Activated T-cell treated with anti-CD3 and anti-CD28 coated beads for 24 hours (primary cell): ENCODE data around the gene PNPLA1.

Experiments
- DNase-seq: peaks from one replicate; pipeline ENCODE4 v3.0.0-alpha.2; 2020; ENCODE audit warnings: low read depth

The PNPLA1 gene

DNA sequence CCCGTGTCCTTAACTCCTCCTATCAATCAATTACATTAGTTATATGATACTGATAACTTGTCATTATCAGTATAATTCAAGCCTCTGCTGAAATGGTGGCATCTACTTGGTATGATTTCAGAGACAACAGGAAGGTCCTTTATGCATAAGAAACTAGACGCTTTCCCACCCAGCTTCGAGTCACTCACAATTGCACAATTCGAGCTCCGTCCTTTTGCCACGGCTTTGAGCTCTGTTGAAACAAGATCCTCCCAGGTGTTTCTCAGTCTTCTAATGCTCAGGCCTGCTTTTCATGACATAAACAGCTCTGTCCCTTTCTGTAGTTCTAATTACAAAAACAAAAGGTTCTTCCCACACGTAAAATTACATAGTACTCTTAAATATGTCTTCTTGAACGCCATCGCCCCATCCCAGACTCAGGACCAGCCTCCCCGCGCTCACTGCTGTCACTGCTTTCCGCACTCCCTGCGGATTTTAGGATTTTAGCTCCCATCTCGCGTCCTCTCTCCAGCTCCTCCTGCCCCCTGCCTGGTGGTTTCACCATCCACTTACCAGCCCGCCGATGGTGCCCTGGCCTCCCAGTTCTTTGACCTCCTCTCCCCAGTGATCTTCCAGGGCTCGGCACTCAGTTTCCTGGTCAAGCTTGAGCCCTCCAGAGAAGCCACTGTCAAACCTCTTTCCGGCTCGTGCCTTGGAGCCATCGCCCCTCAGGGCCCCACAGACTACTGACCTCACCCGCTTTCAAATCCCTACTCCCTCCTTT is 23.2 kb upstream of the PNPLA1 start:
- DNase-seq: no peak

DNA sequence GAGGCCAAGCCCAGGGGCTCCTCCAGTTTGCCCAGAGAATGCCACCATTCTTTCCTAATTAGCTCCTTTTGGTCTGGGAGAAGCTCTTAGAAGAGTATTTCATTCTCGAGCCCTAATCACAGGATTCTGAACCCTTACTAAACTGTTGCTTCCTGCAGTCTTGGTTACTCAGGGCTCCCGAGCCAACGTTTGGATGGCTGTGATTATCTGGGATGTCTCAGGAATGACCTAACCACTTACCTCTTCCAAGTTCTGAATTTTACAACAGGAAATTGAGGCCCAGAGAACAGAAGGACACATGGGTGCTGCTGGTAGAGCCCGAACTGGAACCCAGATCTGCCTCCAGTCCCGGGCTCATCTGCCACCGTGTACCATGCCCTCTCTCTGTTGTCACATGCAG is 22.2 kb upstream of the PNPLA1 start:
- DNase-seq: no peak

DNA sequence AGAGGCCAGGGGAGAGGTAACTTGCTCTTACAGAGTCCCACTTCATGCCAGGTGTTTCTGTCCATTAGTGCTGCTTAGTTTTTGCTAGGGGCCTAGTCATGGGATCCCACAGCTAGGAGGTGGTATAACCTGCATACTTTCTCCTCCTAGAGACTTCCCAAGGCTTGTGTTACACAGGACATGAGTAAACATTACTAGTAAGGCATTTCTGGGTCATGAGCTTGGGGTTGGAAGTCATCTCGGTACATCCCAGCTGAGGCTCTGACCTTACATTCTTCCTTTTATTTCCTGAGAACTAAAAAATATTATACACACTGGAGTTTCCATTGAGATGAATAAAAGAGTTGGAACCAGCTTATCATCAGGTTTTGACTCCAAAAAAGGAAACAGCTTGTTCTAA is 20.9 kb upstream of the PNPLA1 start:
- DNase-seq: no peak

DNA sequence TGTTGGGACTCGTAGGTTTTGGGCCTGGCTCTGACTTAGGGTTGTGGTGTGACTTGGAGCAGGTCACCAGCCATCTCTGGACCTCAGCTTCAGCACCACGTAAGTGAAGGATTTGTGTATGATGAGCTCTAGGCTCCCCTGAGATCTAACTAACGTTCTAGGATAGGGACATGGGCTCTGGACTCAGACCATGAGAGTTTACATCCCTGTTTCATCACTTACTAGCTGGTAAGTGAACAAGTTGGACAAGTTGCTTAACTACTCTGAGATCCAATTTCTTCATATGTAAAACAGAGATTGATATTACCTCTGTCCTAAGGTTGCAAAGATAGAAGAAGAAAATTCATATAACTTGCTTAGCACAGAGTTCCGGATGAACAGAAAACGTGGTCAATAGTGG is 20.3 kb upstream of the PNPLA1 start:
- DNase-seq: no peak

DNA sequence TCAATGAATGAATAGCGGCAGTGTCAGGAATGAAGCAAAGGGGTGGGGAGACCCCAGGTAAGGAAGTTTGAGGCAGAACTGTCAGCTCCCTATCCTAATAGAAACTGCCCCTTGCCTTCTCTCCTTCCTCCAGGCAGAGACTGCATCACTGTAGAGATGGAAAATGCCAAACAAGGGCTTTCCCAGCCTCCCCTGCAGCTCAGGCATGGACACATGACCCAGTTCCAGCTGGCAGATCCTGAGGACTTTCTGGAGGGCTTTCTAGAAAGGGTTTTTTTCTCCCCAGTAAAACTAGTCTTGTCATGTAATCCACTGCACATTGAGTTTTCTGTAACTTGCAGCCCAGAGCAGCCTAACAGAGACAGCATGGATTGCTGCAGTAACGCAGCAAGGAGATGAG is 17.9 kb upstream of the PNPLA1 start:
- no peak for DNase-seq

DNA sequence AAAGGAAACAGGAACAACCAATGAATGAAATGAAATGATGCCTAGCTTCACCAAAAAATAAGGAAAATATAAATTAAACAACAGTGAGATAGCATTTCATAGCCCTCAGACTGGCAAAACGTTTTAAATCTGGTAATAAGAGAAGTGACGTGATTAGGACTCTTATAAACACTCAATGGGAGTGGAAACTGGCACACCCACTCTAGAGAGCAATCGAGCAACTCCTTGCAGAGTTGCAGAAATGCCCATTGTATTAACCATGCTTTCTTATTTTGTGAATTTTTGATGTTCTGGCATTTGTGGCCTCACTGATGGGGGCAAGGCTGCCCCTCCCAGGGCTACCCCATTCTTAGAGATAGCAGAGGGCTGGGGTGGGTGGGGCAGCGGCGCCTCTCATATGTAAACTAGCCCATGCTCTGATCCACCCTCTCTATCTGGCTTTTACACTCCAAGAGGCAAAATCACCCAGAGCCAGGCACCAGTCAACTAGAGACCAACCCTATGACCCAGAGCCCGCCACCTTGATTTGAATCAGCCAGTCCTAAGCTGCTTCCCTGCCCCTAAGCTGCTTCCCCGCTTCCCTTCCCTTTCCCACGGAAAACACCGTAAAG is 6.4 kb upstream of the PNPLA1 start:
- no peak for DNase-seq

DNA sequence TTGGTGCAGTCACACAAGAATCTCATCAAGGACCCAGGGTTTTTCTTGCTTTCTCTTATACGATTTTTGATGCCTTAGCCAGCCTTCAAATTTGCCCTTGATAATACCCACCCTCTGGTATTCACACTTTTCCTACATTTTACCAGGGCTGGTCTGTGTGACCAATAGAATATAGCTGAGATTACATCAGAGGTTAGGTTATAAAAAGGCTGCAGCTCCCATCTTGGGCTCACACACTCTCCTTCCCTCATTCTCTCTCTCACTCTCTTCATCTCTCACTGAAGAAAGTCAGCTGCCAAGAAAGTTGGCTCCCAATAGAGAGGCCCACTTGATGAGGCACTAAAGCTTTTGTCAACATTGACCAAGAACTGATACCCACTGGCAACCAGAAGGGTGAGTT is 4.1 kb upstream of the PNPLA1 start:
- no peak for DNase-seq

DNA sequence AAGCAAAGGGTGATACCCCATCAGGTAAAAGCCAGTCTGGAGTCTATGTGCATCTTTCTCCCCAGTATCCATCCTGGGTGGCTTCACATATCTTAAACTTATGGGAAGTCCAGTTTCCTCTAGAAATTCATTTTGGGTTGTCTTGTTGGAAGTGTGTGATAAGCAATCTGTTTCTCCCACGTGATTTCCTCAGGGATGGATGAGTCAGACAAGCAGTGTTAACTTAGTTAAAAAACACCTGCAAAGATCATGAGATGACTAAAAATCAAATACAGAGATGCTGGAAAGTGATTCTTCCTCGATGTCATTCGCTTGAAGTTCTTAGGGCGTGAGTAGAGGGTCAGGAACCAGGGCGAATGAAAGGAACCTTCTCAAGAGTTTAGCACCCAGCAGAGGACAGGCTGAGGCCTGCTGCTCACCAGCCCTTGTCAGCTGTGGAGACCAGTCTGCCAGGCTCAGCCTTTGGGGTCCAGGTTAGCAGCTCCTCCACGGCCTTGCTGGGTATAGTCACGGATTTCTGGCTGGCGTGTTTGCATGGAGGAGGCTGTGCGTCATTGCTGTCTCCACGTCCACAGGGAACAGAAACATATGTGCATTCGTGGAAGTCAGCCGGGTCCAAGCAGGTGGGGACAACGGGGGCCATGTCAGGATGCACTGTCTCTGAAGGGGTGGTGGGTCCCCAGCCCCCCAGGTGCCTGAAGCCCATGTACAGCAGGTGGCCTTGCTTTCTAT is 2.8 kb upstream of the PNPLA1 start:
- no peak for DNase-seq

DNA sequence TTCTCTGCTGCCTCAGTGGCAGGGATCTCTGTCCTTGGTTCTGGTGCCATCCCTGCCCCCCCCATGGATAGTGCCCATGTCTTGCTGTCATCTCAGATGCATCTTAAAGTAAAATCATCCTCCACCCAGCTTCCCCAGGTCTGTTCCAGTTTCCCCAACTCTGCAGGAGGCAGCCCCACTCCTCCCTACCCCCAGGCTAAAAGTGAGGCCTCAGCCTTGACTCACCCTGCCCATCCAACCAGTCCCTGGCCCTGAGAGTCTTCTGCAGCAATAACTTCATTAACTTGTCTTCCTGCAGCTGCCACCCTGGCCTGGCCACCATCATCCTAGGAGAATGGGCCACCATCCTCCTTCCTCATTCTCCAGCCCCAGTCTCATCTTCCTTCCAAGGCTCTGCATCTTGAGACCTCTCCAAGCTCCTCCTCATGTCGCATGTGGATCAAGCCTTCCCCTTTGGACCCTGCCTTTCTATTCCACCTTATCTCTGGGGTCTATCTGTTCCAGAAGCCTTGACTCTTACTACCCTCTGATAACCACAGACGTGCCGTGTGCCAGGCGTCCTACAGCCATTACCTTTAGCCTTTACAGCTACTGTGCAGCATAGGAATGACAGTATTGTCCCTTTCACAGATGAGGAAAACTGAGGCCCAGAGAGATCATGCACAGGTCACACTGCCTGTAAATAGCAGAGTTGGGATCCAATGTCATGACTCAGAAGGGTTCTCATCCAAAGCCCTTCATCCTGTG is 2.0 kb upstream of the PNPLA1 start:
- no peak for DNase-seq

DNA sequence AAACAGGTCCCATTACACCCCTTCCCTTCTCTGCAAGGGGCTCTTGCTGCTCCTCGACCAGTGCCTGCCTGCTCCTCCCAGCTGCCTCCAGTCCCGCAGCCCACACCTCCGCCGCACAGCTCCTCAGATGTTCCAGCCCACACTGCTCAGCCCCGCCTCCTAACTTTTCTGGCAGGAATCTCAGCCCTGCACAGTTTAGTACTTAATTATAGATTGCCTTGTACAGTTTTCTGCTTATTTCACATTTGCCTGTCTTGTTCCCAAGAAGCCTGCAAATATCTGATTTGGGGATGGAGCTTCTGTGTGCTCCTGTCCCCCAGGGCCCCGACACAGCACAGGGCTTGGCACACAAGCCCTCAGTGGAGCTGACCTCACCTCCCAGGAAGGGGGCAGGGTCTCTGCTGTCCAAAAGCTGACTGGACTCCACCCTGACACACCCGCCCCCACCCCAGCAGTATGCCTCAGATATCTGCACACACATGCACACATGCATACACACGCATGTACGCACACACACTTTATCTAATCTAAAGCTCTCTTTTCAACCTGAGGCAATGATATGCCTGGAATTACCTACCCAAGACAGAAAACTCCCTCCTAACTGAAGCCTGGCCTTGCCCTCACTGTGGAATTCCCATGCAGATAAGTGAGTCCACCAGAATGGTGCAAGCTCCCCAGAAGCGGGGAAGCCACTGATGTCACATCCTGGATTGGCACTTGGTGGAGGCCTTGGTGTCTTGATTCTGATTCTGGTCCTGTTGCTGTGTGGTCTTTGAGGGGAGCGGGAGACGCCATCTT is 1.2 kb upstream of the PNPLA1 start:
- DNase-seq: no peak

DNA sequence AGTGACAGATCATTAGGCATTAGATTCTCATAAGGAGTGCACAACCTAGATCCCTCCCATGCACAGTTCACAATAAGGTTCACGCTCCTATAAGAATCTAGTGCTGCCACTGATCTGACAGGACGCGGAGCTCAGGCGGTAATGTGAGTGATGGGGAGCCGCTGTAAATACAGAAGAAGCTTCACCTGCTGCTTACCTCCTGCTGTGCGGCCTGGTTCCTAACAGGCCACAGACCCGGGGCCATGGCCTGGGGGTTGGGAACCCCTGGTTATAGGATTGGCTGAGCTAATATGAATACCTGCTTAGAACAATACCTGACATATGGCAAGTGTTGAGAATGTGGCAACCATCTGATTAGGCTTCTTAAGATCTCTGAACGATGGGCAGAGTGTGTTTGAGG is 2.4 kb downstream of the PNPLA1 start:
- DNase-seq: no peak

DNA sequence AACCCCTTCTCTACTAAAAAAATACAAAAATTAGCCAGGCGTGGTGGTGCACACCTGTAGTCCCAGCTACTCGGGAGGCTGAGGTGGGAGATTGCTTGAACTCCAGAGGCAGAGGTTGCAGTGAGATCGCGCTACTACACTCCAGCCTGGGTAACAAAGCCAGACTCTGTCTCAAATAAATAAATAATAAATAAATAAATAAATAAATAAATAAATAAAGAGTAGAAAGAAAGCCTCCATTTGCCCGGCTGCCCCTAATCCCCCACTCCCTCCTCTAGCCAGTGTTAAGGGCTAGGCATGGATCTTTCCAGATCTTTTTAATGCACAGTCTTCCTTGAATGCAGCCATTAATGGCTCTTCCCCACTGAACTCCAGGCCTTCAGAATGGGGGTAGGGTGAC is 3.2 kb downstream of the PNPLA1 start:
- DNase-seq: no peak

DNA sequence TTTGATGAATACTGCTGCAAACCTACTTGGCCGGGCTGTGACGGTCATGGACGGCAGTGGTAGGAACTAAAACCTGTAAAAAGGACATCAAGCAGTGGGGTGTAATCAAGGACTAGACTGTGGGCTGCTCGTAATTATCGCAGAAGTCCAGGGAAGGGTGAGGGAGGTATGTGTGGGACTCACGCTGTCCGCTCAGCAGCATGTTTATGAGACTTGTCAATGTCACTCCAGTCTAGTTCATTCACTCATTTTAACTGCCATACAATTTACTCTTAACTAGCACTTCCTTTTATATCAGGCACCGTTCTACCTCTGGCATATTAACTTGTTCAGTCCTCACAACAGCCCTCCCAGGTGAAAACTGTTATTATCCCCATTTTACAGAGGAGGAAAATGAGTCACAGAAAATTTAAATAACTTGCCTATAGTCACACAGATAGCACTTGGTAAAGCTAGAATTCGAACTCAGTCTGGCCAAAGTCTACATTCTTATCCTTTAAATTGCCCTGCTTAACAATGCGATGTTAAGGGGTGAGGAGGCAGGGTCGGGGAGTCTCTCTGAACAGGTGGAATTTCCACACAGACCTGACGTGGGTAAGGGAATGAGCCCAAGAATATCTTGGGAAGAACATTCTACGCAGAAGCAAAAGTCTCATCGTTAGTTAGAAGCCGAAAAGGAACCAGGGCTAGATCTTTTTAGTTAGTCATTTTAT is 4.1 kb downstream of the PNPLA1 start:
- DNase-seq: no peak

DNA sequence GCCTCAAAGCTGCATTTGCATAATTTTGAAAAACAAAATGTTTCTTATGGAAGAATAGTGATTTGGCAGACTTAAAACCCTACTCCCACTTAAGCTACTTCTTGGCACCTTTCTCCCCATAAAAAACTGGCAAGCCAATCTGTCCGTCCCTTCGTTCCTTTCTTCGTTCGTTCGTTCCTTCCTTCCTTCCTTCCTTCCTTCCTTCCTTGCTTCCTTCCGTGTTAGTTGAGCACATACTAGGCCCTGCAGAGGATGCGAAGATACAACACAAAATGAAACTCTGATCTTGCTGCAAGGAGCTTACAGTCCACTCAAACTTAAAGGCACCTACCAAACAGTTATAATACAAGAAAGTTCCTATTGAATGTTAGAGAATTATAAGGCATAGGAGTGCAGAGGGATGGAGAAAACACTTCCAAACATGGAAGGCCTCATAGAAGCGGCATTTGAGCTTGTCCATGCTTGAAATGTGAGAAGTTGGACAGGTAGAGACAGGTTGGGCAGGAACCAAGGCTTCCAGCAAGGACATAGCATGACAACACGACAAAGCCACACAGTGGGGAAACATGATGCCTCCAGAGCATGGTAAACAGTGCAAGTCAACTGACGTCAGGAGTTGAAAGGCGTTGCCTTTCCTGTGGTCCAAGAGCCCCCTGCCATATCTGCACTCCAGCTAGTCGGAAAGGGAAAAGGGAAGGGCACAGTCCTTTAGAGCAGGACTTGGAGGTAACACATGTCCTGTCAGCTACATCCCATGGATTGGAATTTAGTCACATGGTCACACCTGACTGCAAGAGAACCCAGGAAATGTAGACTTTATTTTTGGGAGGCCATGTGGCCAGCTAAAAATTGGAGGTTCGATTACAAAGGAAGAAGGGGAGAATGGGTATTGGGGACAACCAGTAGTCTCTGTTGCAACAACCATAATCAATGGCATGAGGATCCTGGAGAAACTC is 7.0 kb downstream of the PNPLA1 start:
- DNase-seq: no peak

DNA sequence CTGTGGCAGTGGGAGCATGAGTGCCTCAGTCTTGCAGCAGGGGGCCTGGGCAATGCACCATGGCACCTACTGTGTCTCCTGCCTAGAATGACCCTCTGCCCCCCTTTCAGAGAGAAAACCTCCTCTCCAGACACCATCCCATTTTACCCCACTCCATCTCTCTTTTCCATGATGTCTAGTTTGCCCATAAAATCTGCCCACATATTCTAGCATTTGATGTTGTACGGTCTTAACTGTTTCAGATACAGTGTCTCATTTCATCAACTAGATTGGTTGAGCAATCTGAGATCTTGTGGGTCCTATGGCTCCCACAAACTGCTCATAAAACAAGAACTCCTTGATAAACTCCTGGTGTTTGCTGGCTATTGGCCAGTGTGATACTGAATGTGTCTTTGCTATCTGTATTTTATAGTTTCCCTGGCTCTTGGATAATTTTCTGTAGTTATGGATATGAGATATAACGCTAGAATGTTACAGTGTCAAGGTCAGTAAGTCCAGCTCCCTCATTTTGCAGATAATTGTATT is 8.1 kb downstream of the PNPLA1 start:
- no peak for DNase-seq

DNA sequence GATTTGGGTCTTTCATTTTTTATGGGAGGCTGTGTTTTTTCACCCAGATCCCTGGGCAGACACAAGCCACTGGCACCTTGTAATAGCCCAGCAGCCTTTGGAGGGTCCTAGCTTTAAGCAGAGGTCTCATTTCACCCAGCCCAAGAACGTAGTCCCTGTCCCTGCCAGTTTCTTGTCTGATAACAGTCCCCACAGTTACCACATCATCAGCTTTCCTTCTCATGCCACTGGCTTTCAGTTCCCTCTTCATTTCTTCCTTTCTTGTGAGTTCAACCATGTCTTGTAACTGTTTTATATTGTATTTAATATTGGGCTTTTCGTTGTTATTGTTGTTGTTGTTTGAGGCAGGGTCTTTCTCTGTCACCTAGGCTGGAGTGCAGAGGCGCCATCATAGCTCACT is 10.6 kb downstream of the PNPLA1 start:
- no peak for DNase-seq

DNA sequence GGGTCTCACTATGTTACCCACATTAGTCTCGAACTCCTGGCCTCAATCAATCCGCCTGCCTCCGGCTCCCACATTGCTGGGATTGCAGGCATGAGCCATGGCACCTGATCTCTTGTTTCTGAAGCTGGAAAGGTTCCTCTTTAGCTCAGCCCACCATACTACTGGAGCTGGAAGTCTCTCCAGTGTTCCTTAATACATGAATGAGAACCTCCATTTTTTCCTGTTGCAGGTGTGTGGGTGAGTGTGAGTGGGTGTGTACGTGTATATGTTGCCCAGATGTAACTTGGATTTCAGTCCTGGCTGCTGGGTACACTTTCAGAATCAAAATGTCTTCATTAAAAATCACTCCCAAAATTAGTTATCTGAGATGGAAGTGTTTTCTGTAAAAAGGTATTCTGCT is 11.1 kb downstream of the PNPLA1 start:
- DNase-seq: no peak

DNA sequence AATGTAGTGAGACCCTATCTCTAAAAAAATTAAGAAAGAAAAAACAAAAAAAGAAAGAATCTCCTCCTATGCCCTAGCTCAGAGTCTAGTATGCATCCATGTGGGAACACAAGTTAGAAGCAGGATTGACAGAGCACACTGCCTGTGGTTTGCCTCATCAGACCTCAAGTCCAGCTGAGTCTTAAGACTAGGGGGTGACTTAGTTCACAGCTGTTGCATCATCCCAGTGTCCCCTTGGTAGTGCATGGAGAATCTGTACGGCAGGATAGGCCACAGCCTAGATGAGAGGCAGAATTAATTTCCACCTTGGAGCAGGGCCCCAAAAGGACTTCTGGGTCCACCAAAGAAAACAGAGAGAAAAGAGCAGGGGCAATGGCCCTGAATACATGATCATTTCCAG is 13.7 kb downstream of the PNPLA1 start:
- no peak for DNase-seq

DNA sequence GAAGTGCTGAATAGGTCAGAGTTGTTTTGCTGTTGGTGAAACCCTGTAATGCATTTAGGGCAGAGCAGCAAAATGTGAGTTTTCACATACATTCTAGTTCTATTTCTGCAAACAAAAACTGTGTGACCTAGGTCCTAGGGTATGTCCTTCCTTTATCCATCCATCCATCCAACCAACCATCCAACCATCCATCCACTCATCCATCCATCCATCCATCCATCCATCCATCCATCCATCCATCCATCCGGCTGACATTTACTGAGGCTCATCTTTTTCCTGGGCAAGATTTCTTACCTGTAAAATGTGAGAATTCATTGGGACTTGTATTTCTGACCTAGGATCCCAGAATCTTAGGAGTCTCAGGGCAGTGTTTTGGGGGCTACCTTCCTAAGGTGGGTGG is 14.5 kb downstream of the PNPLA1 start:
- DNase-seq: no peak

DNA sequence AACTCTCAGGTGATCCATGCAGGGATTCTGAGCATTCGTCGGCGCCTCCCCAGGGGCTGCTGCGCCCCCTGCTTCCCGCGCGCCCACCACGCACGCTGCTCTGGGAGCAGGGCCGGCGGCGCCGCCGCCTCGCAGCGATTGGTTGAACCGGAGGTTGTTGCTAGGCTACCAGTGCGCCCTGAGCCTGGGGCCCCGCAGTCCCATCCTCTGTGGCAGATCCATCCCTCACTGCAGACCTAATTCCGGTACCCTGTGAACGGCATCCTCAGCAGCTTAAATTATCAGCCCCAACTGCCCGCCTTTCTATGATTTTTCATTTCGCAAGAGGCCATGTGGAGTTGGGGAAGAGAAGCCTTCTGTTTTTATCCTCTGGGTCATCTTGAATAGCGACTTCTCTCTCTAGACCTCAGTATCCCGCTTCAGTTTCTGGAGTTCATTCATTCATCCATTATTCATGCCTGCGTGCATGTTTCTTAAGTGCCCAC is 15.4 kb downstream of the PNPLA1 start:
- no peak for DNase-seq
